ENCODE measurements around the gene LAMP2. TPM values are rescaled to one million over a fixed set of nuclear protein-coding genes. Genes with fewer than 3 reads are reported as not detected.

The LAMP2 gene
- total RNA-seq, 1 donor from 2014 or later: 146 TPM

DNA sequence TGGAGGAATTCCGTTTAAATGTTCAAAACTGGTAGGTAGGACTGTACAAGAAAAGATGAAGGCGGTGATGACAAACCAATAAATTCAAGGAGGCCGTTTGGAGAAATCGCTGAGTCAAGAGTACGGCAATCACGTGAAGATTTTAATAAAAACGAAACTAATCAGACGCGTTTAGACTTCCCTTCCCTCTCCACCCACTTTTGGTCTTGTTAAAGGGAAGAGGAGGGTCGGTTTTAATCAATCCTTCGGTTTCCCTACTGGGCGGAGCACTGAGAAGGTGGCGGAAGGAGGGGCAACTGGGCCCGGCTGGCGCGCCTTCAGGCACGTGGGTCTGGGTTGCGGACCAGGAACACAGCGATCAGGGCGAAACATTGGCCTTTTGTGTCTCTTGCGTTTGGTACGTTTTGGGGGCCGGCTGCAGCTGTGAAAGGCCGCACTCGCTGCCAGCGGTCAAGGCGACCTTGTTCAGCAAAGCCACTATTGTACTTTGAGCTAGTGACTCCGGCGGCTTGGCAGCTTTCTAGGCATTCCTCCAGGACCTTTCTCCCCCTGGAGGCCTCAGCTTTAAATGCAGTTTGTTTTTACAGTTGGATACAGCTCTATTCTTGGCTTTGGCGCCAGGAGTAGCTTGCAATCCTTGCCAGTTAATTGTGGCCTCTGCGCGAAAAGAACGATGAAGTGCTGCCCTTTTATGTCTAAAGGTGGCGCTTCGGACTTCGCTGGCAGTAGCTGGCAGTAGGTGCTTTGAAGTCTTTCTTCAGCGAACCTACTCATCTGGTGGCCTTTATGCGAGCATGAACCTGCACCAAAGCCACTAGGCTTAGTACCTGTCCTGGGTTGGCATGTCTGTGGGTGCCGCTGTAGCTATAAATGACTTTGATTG lies 16.8 kb upstream of the LAMP2 start:
- Mint-ChIP-seq H3K27ac (ENCODE audit: unreplicated experiment) (peak overlapping the region; percentile 84), H3K27me3 (ENCODE audit: low read depth, unreplicated experiment) (no peaks in the 10 kb centered on the region), H3K4me1 (ENCODE audit: low read depth, unreplicated experiment) (no peaks in the 10 kb centered on the region), H3K36me3 (ENCODE audit: low read depth, unreplicated experiment) (no peaks in the 10 kb centered on the region), H3K4me3 (ENCODE audit: unreplicated experiment) (peak overlapping the region; percentile 85), H3K9me3 (ENCODE audit: unreplicated experiment) (no peaks in the 10 kb centered on the region)
- TF ChIP-seq CTCF (IDR thresholded peaks at IDR 0.05; ENCODE audit: insufficient read depth, low read depth, low read length) (peak; percentile 52), EZH2 (IDR thresholded peaks at IDR 0.05; ENCODE audit: insufficient read depth, low read length) (no peak)
- peak overlapping the region; percentile 91 for H3K4me2 ChIP-seq (ENCODE audit: low read length)
- H3K27me3 ChIP-seq (ENCODE audit: insufficient read depth, low read length): no peaks in the 10 kb centered on the region
- H3K79me2 ChIP-seq (ENCODE audit: insufficient read depth, low read length): no peaks in the 10 kb centered on the region
- DNase-seq (ENCODE audit: low read depth): peak; percentile 59
- H3K4me1 ChIP-seq (ENCODE audit: insufficient read depth, low read length): no peaks in the 10 kb centered on the region
- H3K9ac ChIP-seq (ENCODE audit: low read length): peak overlapping the region; percentile 80
- H3K27ac ChIP-seq (ENCODE audit: low read depth, low read length): peak overlapping the region; percentile 66
- H3K9me3 ChIP-seq (ENCODE audit: insufficient read depth, low read depth, low read length): no peaks in the 10 kb centered on the region
- peak; percentile 50 for FAIRE-seq
- peak overlapping the region; percentile 95 for H2AFZ ChIP-seq (ENCODE audit: low read depth, low read length)
- H4K20me1 ChIP-seq (ENCODE audit: insufficient read depth, low read length): no peaks in the 10 kb centered on the region
- no peaks in the 10 kb centered on the region for H3K36me3 ChIP-seq (ENCODE audit: insufficient read depth, low read length)
- peak overlapping the region; percentile 65 for H3K4me3 ChIP-seq (ENCODE audit: insufficient read depth, low read depth, low read length)

DNA sequence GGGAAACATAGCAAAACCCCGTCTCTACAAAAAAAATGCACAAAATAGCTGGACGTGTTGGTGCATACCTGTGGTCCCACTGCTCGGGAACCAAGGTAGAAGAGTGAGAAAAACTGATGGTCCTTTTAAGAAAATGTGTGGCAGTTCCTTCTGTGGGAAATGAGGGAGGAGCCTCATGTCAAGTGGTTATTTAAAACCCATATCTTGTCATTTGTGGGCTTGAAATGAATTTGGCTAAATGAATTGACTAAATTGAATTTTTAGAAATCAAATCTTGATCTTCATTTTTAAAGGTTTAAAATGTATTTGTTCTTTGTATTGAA lies 16.2 kb upstream of the LAMP2 start:
- Mint-ChIP-seq H3K27ac (ENCODE audit: unreplicated experiment) (peak overlapping the region; percentile 84), H3K4me1 (ENCODE audit: low read depth, unreplicated experiment) (no peaks in the 10 kb centered on the region), H3K36me3 (ENCODE audit: low read depth, unreplicated experiment) (no peaks in the 10 kb centered on the region), H3K4me3 (ENCODE audit: unreplicated experiment) (peak overlapping the region; percentile 85), H3K9me3 (ENCODE audit: unreplicated experiment) (no peaks in the 10 kb centered on the region), H3K27me3 (ENCODE audit: low read depth, unreplicated experiment) (no peaks in the 10 kb centered on the region)
- Histone ChIP-seq H4K20me1 (ENCODE audit: insufficient read depth, low read length) (no peaks in the 10 kb centered on the region), H3K36me3 (ENCODE audit: insufficient read depth, low read length) (no peaks in the 10 kb centered on the region), H3K9me3 (ENCODE audit: insufficient read depth, low read depth, low read length) (no peaks in the 10 kb centered on the region), H3K4me1 (ENCODE audit: insufficient read depth, low read length) (no peaks in the 10 kb centered on the region), H3K27me3 (ENCODE audit: insufficient read depth, low read length) (no peaks in the 10 kb centered on the region), H3K4me3 (ENCODE audit: insufficient read depth, low read depth, low read length) (peak overlapping the region; percentile 65), H2AFZ (ENCODE audit: low read depth, low read length) (peak overlapping the region; percentile 95), H3K9ac (ENCODE audit: low read length) (peak overlapping the region; percentile 80), H3K27ac (ENCODE audit: low read depth, low read length) (no peak overlapping the region), H3K4me2 (ENCODE audit: low read length) (peak overlapping the region; percentile 91), H3K79me2 (ENCODE audit: insufficient read depth, low read length) (no peaks in the 10 kb centered on the region)
- no peak for FAIRE-seq
- no peak for TF ChIP-seq CTCF (IDR thresholded peaks at IDR 0.05; ENCODE audit: insufficient read depth, low read depth, low read length)
- no peak for TF ChIP-seq EZH2 (IDR thresholded peaks at IDR 0.05; ENCODE audit: insufficient read depth, low read length)
- no peak for DNase-seq (ENCODE audit: low read depth)

GRCh38 chrX:120477453-120477852 lies 8.4 kb upstream of the LAMP2 start:
- TF ChIP-seq EZH2 (IDR thresholded peaks at IDR 0.05; ENCODE audit: insufficient read depth, low read length) (no peak), CTCF (IDR thresholded peaks at IDR 0.05; ENCODE audit: insufficient read depth, low read depth, low read length) (no peak)
- H3K27me3 Mint-ChIP-seq (ENCODE audit: low read depth, unreplicated experiment): no peaks in the 10 kb centered on the region
- H2AFZ ChIP-seq (ENCODE audit: low read depth, low read length): no peak overlapping the region
- no peaks in the 10 kb centered on the region for H3K9me3 Mint-ChIP-seq (ENCODE audit: unreplicated experiment)
- H3K4me1 ChIP-seq (ENCODE audit: insufficient read depth, low read length): no peaks in the 10 kb centered on the region
- FAIRE-seq (peak; percentile 32), DNase-seq (ENCODE audit: low read depth) (peak; percentile 23)
- H3K4me3 Mint-ChIP-seq (ENCODE audit: unreplicated experiment): no peak overlapping the region
- no peak overlapping the region for H3K4me3 ChIP-seq (ENCODE audit: insufficient read depth, low read depth, low read length)
- H3K27ac Mint-ChIP-seq (ENCODE audit: unreplicated experiment): no peak overlapping the region
- no peaks in the 10 kb centered on the region for H3K36me3 ChIP-seq (ENCODE audit: insufficient read depth, low read length)
- H3K27ac ChIP-seq (ENCODE audit: low read depth, low read length): no peak overlapping the region
- H3K36me3 Mint-ChIP-seq (ENCODE audit: low read depth, unreplicated experiment): no peaks in the 10 kb centered on the region
- H3K4me2 ChIP-seq (ENCODE audit: low read length): no peak overlapping the region
- H4K20me1 ChIP-seq (ENCODE audit: insufficient read depth, low read length): no peaks in the 10 kb centered on the region
- no peak overlapping the region for H3K9ac ChIP-seq (ENCODE audit: low read length)
- H3K4me1 Mint-ChIP-seq (ENCODE audit: low read depth, unreplicated experiment): no peaks in the 10 kb centered on the region
- no peaks in the 10 kb centered on the region for H3K79me2 ChIP-seq (ENCODE audit: insufficient read depth, low read length)
- no peaks in the 10 kb centered on the region for H3K9me3 ChIP-seq (ENCODE audit: insufficient read depth, low read depth, low read length)
- H3K27me3 ChIP-seq (ENCODE audit: insufficient read depth, low read length): no peaks in the 10 kb centered on the region
